Right lung (tissue), 10 donors: ENCODE data around the gene OGG1. TPM values are rescaled to one million over a fixed set of nuclear protein-coding genes. Genes with fewer than 3 reads are reported as not detected.

Experiments
- DNase-seq, 2 donors: peaks; one replicate each; pipeline ENCODE4 v3.0.0-alpha.2; 2013
- long read RNA-seq, 8 donors: transcript quantifications; one replicate each; lab custom pipeline, GENCODE V29; 2026
- polyA plus RNA-seq, 5 donors: library from polyadenylated mRNA; unstranded; fragments of 120-200 nt; gene quantifications; one replicate each; pipeline versions ENCODE4 v1.2.1 to v1.2.3, GENCODE V29; 2013; ENCODE audit warnings: inconsistent platforms in 1 of 5, low replicate concordance in 1 of 5; ENCODE audit not compliant: insufficient read length in 5 of 5, insufficient read depth in 1 of 5

Gene OGG1
- 10 to 100 TPM; 65.6 to 75.5 (median 68.7) TPM for polyA plus RNA-seq
- long read RNA-seq, donor 1, full-length matches to known transcripts: 70 of 227 reads
- long read RNA-seq, donor 1, partial matches to known transcripts: 85 of 227 reads
- long read RNA-seq, donor 1, other reads (novel, unspliced or antisense): 72 of 227 reads
- long read RNA-seq, donor 2, full-length matches to known transcripts: 28 of 28 reads
- long read RNA-seq, donor 2, partial matches to known transcripts: 0 of 28 reads
- long read RNA-seq, donor 2, other reads (novel, unspliced or antisense): 0 of 28 reads
- long read RNA-seq, donor 3, full-length matches to known transcripts: 83 of 83 reads
- long read RNA-seq, donor 3, partial matches to known transcripts: 0 of 83 reads
- long read RNA-seq, donor 3, other reads (novel, unspliced or antisense): 0 of 83 reads
- long read RNA-seq, donor 4, full-length matches to known transcripts: 42 of 55 reads
- long read RNA-seq, donor 4, partial matches to known transcripts: 7 of 55 reads
- long read RNA-seq, donor 4, other reads (novel, unspliced or antisense): 6 of 55 reads
- long read RNA-seq, donor 5, full-length matches to known transcripts: 85 of 111 reads
- long read RNA-seq, donor 5, partial matches to known transcripts: 13 of 111 reads
- long read RNA-seq, donor 5, other reads (novel, unspliced or antisense): 13 of 111 reads
- long read RNA-seq, donor 6, full-length matches to known transcripts: 80 of 168 reads
- long read RNA-seq, donor 6, partial matches to known transcripts: 41 of 168 reads
- long read RNA-seq, donor 6, other reads (novel, unspliced or antisense): 47 of 168 reads
- long read RNA-seq, donor 7, full-length matches to known transcripts: 60 of 187 reads
- long read RNA-seq, donor 7, partial matches to known transcripts: 116 of 187 reads
- long read RNA-seq, donor 7, other reads (novel, unspliced or antisense): 11 of 187 reads
- long read RNA-seq, donor 8, full-length matches to known transcripts: 23 of 72 reads
- long read RNA-seq, donor 8, partial matches to known transcripts: 21 of 72 reads
- long read RNA-seq, donor 8, other reads (novel, unspliced or antisense): 28 of 72 reads

DNA sequence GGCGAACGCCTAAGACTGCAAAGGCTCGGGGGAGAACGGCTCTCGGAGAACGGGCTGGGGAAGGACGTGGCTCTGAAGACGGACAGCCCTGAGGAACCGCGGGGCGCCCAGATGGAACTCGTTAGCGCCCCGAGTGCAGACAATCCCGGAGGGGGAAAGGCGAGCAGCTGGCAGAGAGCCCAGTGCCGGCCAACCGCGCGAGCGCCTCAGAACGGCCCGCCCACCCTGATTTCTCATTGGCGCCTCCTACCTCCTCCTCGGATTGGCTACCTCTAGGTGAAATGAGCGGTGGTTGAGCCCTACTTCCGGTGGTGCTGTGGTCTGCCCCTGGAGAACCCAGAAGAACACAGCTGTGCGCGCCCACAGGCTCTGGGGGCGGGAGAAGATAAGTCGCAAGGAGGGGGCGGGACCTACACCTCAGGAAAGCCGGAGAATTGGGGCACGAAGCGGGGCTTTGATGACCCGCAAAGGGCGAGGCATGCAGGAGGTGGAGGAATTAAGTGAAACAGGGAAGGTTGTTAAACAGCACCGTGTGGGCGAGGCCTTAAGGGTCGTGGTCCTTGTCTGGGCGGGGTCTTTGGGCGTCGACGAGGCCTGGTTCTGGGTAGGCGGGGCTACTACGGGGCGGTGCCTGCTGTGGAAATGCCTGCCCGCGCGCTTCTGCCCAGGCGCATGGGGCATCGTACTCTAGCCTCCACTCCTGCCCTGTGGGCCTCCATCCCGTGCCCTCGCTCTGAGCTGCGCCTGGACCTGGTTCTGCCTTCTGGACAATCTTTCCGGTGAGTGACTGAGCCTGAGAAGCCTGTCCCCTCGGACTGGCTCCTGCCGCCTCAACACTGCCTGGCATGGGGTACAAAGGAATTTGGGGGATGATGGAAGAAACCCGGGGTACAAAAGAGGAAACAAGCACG, at the start of gene OGG1:
Gene OGG1 (plus strand): TSS at position 308 of the 911 bp plus-strand sequence. CDS start 335 bp downstream, at position 643.
- peak; percentile 98 for DNase-seq

DNA sequence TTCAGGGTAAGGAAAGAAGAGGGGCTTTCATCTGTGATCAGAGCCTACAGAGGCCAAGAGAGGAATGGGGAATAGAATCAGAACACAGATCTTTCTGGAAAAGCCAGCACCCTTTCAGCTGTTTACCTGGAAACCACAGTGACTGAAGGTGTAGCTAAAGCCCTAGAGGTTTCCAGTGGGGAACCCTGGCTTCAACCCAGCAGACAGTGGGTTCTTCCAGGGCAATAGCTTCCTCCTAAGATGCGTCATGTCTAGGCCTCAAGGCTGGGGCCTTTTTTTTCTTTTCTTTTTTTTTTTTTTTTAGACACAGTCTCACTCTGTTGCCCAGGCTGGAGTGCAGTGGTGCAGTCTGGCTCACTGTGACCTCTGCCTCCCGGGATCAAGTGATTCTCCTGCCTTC, 49.2 kb upstream of the OGG1 start:
- no peak for DNase-seq

DNA sequence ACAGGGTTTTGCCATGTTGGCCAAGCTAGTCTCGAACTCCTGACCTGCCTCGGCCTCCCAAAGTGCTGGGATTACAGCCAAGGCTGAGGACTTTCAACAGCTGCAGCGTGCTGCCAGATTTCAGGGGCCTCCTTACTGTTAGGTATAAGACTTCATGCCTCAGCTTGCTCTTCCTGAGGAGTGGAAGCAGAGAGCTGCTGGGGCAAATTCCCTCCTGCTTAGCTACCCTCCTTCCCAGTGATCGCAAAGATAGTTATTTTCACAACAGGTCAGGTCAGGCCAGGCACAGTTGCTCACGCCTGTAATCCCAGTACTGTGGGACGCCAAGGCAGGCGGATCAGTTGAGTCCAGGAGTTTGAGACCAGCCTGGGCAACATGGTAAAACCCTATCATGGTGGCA, 48.7 kb upstream of the OGG1 start:
- no peak for DNase-seq

DNA sequence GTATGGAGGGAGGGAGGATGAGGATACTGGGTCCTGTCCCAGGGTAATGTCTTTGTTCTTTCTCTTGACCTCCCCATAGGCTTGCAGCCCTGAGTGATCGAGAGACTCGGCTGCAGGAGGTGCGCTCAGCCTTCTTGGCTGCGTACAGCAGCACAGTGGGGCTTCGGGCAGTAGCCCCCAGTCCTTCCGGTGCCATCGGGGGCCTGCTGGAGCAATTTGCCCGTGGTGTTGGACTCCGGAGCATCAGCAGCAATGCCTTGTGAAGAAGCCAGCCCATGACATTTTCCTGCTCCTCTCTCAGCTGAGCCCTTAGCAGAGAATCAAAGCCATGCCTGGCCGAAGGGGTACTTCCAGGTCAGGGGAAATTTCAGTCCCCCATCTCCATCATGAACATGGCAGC, 48.0 kb upstream of the OGG1 start:
- no peak for DNase-seq

DNA sequence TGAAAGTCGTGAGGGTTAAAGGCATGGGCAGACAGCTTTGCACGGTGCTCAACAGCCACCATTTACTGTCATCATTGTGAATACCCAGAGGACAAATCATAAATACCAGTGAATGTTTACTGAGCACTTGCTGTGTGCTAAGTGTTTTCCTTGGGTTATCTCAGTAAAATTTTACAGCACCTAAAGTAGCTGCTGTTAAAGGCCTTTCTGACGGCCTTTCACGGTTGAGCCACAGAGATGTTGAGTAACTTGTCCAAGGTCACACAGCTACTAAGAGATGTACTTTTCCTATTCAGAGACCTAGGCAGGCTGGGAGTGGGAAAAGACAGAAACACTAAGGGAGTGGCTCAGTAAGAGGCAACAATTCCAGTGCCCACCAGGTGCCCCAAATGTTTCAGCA, 46.5 kb upstream of the OGG1 start:
- no peak for DNase-seq

DNA sequence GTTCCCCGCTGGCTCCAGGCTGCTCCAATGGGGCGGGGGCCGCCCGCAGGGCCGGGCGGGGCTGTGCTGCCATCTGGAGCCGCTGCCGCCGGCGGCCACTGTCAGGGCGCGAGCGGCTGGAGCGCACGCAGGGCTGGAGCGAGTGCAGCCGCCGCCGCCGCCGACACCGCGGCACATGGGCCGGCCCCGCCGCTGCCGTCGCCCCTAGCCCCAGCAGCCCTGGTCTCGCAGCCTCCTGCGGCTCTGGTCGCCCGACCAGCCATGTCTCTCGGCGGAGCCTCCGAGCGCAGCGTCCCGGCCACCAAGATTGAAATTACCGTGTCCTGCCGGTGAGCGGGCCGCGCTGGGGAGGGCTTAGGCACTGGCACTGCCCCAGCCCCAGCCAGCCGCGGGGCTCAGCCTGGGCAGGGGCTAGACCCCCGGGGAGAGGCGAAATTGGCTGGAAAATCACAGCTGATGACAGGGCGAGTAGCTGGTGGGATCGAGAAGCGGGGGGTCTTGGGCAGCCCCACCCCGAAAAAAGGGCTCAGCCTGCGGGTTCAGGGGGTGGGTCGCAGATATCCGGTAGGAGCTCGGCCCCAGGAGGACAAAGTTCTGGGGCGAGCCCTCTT, 45.9 kb upstream of the OGG1 start, which contains the start of gene CPNE9:
Gene CPNE9 (plus strand): TSS at position 98 of the 611 bp plus-strand sequence. CDS start 164 bp downstream, at position 262.
- DNase-seq: no peak

DNA sequence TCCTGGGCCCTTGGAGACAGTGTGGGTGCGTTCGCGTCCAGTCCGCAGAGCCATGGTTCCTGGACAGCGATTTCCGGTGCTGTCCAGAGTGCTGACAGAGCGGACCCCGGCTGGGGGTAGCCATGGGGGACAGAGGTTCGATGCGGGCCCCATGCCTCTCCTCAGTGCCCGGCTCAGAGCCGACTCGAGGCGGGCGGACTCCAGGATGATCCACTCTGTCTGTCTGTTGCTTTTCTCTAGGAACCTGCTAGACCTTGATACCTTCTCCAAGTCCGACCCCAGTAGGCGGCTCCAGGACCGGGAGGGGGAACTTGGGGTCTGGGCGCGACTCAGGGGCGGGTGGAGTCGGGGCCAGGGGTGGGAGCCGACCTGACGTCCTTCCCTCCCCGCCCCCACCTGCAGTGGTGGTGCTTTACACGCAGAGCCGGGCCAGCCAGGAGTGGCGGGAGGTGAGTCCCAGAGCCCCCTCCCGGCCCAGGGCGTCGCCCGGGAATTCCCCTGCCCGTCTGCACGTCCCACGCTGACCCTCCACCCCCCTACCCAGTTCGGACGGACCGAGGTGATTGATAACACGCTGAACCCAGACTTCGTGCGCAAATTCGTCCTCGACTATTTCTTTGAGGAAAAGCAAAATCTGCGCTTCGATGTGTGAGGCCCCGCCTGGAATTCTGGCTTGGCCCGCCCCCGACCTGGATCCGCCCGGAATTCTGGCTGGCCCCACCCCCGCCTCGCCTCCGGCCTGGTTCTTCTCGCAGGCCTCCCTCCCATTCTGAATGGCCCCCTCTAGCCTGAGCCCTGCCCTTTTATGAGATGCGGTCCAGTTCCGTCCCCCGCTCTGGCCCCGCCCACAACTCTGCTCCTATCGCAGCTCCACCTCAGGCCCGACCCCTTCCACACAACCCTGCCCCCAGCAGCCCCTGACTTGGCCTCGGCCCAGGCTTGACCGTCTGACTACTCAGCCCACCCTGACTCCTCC, 45.1 kb upstream of the OGG1 start:
- DNase-seq: peak; percentile 23 to 27

DNA sequence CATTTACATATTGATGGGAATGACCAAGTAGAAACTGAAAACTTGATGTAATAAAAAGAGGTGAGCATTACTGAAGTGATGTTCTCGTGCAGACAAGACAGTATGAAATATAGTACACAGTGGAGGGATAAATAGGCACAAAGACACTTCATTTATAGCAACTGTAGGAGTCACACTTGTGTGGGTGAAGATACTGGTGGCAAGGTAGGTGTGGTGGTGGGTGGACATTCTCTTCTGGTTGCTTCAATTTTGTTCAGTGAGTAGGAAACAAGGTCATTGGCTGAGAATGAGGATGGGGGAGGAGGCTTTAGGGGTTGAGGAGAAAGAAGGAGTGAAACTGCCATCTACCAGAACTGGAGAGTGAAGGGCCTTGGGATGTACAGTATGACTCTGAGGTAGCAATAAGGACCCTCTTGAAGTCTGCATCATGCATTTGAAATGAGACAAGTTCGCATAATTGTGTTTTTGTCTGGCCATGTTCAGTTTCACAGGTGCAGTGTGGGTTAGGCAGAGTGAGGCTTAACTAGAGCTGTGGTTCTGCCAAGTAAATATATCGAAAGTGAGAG, 39.5 kb upstream of the OGG1 start:
- DNase-seq: no peak

DNA sequence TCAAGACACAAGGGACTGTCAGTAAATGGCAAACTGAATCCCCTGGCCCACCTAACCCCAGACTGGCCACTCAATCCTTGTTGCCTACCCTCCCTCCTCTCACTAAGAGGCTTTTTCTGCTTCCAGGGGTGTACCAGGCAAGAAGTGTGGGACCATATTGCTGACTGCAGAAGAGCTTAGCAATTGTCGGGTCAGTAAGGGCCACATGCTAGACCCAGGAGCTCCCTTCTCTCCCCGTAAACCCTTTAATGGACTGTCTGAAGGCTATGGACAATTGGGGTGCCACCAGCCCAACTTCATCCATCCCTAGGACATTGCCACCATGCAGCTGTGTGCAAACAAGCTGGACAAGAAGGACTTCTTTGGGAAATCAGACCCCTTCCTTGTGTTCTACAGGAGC, 37.3 kb upstream of the OGG1 start:
- no peak for DNase-seq

DNA sequence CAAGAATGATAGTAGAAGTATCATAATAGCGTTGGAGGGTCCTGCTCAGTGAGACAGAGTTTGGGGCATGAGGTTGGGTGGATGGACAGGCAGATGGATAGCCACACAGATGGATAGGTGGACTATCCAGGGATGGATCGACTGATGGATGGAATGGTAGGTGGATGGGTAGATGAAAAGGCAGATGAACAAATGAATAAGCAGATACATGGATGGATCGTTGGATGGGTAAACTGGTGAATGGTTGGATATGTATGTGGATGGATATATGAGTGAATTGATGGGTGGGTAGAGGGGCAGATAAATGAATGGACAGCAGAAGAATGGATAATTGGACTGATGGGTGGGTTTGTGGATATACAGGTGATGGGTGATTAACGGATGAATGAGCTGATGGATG, 36.6 kb upstream of the OGG1 start:
- no peak for DNase-seq

DNA sequence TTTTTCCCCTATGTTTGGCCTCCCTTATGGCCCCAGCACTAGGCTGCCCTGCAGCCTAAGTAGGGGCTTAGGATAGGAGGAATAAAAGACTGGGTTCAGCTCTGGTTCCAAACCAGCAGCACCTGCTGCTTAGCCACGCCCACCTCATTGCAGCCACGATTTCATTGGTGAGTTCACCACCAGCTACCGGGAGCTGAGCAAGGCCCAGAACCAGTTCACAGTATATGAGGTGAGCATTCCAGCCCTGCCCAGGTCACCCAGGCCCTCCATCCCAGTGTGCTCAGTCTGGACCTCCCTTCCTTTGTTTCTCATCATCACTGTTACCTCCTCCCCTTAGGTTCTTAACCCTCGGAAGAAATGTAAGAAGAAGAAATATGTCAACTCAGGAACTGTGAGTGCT, 34.6 kb upstream of the OGG1 start:
- DNase-seq: no peak

DNA sequence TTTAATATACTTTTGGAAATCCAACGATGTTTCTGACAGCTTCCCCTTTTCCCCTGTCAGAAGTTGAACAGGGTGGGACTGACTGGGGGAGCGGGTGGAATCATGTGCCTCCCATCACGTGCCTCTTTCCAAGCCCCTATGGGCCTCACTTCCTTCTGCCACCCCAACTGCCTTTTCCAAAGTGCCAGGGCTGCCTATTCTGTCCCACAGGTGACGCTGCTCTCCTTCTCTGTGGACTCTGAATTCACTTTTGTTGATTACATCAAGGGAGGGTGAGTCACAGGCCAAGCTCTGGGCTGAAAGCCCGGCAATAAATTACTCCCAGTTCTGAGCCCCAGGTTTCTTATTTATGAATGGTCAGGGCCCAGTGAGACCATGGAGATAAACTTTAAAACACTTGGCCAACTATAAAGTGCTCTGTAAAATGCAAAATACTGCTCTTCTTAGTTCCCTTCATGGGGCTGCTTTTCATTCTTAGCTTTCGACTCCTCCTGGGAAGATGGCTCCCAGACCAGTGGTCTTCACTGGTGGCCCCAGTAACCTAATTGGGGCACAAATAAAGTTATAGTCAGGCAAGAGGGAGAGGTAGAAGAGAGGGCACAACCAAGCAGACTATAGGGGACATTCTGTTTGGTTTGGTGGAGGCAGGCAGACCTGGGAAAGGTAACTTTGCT, 33.9 kb upstream of the OGG1 start:
- DNase-seq: no peak

DNA sequence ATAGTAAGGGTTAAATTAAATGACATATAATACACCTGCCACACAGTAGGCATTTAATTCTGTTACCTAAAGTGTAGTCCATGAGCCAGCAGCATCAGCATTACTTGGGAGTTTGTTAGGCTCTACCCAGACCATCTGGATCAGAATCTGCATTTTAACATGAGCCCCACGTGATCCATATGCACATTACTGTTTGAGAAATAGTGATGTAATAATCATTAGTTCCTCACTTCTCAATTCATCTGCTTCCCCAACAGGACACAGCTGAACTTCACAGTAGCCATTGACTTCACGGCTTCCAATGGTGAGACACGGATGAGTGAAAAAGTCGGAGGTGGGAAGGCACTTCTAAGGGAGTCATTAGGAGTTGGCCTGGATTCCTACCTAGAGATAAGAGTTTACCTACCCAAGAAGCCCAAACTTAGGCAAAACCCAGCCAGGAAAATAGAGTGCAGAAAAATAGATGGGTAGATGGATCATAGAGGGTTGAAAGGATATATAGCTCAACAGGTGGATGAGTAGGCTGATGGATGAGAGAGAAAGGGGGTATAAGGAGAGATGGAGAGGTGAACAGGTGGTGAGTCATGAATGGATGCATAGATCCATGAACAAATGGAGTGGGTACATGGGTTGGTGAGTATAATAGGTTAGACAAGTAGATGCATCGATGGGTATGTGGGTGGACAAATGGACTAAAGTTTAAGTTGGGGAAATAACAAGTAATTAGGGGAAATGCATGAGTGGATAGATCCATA, 32.8 kb upstream of the OGG1 start:
- DNase-seq: no peak

DNA sequence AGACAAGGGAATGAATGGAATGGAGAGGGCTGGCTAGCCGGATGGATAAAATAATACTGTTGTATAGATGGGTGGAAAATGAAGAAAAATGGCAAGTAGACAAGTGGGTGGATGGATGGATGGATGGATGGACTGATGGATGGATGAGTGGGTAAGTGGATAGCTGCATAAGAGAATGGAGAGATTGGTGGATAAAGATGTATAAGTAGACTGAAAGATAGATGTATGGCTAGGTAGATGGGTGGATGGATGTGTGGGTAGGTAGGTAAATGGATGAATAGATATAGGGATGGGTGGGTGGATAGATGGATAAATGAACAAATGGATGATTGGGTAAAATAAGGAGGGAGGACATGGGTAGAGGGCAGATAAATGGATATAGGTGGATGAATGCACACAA, 32.2 kb upstream of the OGG1 start:
- no peak for DNase-seq

DNA sequence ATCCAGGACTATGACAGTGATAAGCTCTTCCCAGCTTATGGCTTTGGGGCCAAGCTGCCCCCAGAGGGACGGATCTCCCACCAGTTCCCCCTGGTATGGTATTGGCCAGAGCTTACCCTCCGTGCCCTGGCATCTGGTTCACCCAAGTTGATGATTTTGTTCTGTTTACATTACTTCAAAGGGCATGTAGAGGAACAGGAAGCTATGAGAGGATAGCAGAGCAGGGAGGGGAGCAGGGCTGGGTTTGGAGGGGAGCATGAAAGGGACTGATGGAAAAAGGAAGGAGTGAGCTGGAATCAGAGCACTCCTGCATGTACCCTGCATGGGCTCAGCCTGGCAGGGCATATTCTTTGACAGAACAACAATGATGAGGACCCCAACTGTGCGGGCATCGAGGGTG, 31.6 kb upstream of the OGG1 start:
- DNase-seq: no peak

DNA sequence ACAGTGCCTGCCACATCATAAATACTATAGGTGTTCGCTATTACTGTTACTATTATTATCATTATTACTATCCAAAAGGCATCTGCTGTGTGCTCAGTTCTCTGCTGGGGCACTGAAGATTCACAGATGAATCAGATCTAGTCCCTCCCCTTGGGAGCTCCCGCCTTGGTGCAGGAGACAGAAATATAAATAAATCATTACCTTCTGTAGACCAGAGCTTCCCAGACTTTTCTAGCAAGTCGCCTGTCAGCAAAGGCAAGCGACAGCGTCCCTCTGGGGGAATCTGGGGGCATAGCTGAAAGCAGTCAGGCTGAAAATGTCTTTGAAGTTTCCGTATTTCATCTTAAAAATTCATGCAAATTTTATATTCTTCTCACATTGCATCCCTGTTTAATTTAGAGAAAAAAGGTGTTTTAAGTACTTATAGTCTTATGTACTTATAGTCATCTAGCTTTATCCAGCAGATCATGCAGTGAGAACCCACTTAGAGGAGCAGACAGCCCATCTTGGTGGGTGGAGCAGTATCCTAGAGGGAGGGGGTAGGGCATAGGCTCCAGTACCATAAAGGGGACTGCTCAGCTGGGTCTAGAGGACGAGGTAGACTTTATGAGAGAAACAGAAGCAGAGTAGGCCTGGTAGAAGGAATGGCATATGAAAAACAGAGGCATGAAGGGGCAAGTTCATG, 28.6 kb upstream of the OGG1 start:
- no peak for DNase-seq

DNA sequence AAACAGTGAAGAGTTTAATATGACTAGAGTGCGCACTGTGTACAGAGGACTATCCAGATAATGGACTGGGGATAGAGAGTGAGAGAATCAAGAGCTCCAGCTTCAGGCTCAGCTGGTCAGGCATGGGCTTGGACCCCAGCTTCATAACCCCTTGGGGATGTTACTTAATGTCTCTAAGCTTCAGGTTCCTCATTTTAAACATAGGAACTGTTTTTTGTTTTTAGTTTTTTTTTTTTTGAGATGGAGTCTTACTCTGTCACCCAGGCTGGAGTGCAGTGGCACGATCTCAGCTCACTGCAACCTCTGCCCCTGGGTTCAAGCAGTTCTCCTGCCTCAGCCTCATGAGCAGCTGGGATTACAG, 28.1 kb upstream of the OGG1 start:
- DNase-seq: no peak
